ENCODE data around the gene MGP. TPM values are rescaled to one million over a fixed set of nuclear protein-coding genes. Genes with fewer than 3 reads are reported as not detected.

MGP gene
- total RNA-seq (2022; extraction: Qiagen RNA extraction) = not detected in 5 replicates

DNA sequence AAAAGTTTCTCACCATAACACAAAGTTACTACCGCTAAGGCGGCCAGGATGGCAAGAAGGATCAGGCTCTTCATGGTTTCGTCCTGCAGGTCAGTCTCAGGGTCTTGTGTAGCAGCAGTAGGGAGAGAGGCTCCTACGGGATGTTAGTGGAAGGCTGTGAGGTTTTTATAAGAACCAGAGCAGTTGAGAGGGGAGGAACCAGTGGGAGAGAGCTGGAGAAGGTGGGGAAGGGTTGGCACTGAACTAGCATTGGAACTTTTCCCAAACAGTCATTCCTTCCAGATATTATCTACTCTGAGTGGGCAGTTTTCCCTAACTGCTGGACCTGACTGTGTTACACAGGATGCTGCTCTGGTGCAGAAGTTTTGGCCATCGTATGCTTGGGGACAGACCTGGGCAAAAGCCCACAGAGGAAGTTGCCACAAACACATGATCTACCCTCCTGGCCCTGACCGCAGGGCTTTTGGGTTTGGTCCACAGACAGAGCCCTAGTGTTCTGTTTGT, at the start of gene MGP:
MGP (minus strand) TSS at position 137 of the 504 bp plus-strand sequence; CDS start at position 74, 63 bp downstream.

GRCh38 chr12:14843425-14843887, 42.2 kb downstream of the MGP start, which contains the start of gene ART4:
ART4 (minus strand) TSS chr12:14843526; CDS start chr12:14843113, 413 bp downstream.

Other genes with a start within 250 kb of the MGP start
- gene GUCY2C, start 189.3 kb downstream of the MGP start, total RNA-seq (2022; extraction: Qiagen RNA extraction) = 0.02 TPM in 2 of 5 replicates, not detected in the others
- gene WBP11, start 82.4 kb downstream of the MGP start, total RNA-seq (2022; extraction: Qiagen RNA extraction) = 41.8 to 55.8 TPM (median 45.6 TPM) in 5 replicates
- 1.7 to 2.2 TPM (median 1.9 TPM) in 5 replicates for gene C12orf60, start 82.2 kb downstream of the MGP start, total RNA-seq (2022; extraction: Qiagen RNA extraction)
- gene SMCO3, start 71.7 kb downstream of the MGP start, total RNA-seq (2022; extraction: Qiagen RNA extraction) = 0.04 TPM in 1 of 5 replicates, not detected in the others
- gene ART4, start 42.3 kb downstream of the MGP start, total RNA-seq (2022; extraction: Qiagen RNA extraction) = 0.09 TPM in 1 of 5 replicates, not detected in the others
- 0.03 TPM in 1 of 5 replicates, not detected in the others for gene ERP27, start 52.7 kb upstream of the MGP start, total RNA-seq (2022; extraction: Qiagen RNA extraction)
- 0.75 to 1.6 TPM (median 1.3 TPM) in 5 replicates for gene ARHGDIB, start 75.7 kb upstream of the MGP start, total RNA-seq (2022; extraction: Qiagen RNA extraction)
- gene PDE6H, start 87.2 kb upstream of the MGP start, total RNA-seq (2022; extraction: Qiagen RNA extraction) = not detected in 5 replicates

Data from A549 treated with CORT108297 at 1 μM for 4 hours (cell line).